SIG-M5 treated with dmso at 0.1 percent for 504 hours (cell line): ENCODE data around the gene SH2D7.
A peak's percentile ranks its signal among the peaks of the same experiment; 100 is the strongest.

ENCODE experiments used
- DNase-seq: peaks from one replicate; lab custom pipeline; 2025; ENCODE audit not compliant: unreplicated experiment; lab: John Stamatoyannopoulos, UW

Gene SH2D7

DNA sequence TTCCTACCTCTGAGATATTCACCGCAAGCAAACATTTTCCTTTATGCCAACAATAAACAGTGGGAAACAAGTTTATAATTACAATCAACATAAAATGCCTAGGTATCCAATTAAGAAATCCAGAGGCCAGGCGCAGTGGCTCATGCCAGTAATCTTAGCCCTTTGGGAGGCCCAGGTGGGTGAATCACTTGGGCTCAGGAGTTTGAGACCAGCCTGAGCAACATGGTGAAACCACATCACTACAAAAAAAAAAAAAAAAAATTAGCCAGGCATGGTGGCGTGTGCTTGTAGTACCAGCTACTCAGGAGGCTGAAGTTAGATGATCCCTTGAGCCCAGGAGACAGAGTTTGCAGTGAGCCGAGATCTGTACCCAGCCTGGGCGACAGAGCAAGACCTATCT lies 32.1 kb upstream of the SH2D7 start:
- DNase-seq: no peak

DNA sequence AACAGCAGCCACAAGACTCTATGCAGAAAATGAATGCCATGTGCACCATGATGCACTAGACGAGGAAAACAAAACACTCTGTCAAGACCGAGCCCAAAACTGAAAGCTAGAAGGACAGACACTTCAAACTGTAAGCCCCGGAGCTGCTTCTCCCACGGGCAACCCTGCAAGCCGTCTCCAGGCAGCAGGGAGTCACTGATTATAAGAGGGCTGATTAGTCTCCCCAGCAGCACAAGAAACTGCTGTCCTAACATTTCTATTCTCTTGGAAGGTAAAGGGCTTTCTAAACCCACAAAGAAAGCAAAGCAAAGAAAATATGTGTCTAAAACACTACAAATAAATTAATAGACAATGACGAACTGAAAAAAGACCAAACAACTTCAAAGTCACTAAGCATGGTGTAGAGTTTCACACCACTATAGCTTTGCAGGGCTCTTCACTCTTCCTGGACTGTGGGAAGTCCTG lies 30.4 kb upstream of the SH2D7 start:
- DNase-seq: no peak

DNA sequence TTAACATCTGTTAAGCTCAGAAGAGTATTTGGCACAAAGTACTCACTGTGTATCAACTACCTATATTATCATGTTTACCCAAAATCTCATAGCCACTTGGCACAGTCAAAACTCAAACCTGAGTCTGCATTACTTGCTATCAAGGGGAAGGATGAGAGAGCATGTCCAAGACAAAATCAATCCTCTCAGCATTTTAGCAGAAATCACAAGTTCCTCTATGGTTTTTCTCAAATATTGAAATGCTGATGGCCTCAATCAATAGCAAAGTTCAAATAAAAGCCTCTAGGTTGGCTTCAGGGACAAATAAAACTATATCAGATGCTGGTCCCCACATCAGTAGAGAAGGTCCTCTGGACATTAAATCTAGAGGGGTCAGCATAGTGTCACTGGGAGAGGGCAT lies 29.1 kb upstream of the SH2D7 start:
- DNase-seq: no peak

DNA sequence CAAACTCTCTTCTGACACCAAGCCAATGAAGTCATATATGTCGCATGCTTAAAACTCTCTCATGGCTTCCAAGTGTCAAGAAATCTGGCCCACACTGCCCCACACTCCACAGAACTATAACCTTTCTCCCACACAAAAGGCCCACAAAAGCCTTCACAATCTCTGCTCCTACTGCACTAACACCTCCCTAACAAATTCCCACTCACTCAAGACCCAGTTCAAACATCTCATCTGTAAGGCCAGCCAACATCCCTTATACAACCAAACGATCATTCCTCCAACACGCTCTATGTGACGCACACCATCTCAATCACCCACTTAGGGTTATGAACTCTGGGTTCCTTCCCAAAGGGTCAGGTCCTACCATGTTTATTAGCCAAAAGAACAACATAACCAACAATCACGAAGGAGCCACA lies 28.4 kb upstream of the SH2D7 start:
- no peak for DNase-seq

DNA sequence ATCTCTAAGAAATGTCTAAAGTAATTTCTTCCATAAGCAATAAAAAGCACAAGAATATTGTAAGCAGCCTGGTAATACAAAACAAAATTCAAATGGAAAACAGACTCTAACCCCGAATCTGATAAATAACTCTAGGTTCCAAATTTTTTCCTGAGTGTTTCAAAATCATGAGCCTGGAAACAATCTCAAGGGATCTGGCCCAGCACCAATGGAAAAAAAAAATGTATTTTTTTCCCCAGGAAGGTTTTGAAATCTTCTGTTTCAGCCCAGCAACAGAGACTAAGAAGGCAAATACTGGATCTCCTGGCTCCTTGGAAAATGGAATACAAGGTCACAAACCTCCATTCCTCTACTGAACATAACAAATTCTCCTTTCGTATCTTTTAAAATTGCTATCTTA lies 27.8 kb upstream of the SH2D7 start:
- no peak for DNase-seq

DNA sequence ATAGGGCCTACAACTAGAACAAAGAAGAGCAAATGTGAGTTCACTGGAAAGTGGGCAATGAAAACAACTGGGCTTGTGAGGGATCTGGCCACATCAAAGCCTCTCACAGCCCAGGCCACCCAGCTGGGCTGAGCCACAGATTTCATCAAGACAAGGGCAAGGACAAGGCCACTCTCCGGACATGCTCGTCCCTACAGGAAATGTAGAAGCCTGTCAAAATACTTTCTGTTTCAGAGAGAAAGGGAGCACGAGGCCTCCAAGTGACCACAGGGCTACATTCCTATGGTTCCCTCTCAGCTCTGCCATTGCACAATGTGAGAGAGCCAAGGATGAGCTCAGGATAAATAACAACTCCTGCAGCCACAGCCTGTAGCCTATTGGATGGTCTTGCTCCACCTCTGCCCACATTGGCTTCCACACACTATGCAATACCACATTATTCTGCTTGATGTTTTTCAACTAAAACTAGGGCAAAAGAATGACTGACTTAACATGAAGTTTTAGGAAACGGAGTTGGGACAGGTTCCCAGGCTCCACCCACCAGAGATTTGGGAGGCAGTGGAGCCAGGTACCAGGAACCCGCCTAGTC lies 27.0 kb upstream of the SH2D7 start:
- peak; percentile 76 for DNase-seq

DNA sequence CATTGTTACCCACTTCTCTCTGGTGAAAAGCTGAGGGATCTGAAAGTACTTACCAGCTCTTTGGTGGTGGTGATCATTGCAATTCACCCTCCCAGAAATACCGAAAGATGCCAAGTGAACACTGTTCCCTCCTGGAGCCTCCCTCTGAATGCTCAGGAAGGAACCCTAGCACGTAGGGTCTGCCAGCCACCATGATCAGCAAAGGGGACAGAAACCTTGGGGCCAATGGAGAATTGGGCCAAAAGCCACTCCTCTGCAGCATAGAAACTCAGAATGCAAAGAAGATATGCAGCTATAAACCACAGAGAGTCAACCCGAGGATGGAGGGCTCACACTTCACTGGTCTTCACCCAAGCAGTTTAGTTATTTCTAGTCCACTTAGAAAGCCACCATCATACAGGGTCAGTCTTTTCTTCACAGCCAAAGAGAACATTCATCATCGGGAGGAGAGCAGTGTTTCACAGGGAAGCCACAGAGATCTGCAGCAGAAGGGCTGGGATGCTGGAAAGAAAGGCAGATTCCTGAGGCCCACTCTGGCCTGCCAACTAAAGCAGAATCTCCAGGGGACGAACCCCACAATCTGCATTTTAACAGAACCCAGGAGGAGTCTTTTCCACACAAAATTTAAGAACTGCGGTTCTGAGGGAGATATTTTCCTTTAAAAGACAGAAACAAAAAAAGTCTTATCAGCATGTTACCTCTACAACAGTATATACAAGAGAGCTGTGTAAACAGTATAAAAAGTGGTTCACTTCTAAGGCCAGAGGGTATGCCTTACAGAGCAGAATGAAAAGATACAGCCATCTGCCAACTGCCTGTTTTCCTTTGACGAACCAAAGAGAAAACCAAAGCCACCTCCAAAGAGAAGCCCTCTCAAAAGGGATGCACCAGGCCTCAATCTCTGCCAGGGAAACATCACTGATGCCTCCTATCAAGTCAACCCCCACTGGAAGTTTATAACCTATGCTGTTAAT lies 26.1 kb upstream of the SH2D7 start:
- DNase-seq: no peak

DNA sequence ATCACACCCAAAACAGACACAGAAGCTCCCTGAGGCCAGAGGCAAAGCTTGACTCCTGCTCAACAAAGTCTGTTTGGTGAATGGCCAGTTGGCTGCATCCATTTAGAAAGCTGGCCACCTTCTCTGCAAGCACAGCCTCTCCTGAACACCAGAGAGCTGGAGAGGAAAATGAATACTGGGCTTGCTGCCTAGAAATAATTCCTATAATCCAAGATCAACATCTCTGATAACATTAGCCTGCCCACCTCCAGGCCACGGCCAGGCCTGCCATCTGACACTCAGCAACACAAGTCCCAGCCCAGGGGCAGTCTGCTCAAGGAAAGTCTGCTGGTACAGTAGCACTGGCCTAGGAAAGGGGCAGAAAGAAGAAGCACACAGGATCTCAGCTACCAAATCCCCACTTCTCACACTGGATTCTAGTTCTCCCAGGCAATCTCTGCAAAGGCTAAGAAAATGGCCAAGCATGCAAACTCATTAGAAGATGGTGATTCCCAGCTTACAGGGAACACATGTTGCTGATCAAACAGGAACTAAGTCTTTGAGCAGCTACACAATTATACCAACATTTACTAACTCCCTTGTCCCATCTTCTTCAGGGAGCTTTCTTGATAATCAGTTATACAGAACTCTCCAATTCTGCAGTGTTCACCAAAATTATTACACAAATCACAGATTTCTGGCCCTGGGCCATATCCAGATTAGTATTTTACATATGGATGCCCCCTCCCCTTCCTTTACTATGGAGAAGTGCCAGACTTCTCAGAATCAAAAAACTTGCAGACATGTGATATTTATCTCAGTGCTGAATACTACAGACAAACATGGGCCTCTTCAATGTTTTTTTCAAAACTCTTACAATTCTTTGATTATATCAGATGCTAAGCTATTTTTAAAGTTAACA lies 24.8 kb upstream of the SH2D7 start:
- DNase-seq: no peak

DNA sequence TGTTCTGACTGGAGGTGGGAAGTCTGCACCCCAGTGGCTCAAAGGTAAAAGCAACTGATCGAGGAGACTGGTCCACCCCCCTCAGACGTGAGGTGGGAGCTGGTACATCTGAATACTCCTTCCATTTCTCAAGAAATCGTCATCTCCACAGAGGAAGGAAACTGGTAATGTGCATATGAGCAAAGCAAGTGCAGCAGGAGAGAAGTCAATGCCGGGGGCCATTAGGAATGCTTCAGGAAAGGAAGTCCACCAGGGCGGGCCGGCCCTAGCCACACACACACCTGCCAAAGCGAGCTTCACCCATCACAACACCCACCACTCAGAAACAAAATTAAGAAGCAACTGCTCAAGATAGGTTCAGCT lies 23.3 kb upstream of the SH2D7 start:
- DNase-seq: no peak

DNA sequence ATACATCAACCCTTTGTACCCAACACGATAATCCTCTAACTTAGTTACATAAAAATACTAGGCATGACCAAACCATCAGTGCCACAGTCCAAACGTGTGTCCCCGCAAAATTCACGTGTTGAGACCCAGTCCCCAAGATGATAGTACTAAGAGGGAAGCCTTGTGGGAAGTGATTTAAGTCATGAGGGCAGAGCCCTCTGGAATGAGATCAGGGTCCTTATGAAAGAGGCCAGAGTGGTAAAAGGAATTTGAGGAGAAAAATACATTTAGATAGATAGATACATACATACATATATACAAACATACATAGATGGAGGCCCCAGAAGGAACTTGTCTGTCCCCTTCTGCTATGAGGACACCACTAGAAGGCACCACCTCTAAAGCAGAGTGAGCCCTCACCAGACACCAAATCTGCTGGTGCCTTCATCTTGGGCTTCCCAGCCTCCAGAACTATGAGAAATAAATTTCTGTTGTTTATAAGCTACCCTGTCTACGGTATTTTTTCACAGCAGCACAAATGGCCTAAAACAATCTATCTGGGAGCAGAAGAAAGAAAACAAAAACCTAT lies 22.8 kb upstream of the SH2D7 start:
- DNase-seq: no peak

DNA sequence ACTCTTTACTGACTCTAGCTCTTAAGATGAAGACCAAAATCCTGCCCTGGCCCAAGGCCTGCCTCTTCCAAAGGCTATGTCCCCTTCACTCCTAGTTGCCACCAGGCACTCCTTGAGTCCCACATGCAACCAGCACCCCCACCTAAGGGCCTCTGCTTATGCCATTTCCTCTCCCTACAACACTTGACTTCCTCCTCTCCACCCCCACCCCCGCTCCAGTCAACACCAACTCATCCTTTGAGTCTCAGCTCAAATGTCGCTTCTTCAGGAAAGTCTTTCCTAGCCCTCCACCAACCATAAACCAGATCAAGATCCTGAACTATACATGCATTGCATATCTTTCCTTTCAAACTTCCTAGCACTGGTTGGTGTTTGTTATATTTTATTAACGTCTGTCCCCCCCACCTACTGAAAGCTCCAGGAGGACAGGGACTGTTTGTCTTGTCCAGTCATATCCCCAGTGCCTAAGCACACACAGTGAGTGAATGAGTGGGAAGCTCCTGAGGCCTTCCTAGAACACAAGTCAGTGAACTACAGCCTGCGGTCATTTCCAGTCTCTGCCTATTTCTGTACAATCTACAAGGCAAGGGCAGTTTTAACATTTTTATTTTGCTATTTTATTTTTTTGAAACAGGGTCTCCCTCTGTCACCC lies 22.2 kb upstream of the SH2D7 start:
- DNase-seq: peak; percentile 70

DNA sequence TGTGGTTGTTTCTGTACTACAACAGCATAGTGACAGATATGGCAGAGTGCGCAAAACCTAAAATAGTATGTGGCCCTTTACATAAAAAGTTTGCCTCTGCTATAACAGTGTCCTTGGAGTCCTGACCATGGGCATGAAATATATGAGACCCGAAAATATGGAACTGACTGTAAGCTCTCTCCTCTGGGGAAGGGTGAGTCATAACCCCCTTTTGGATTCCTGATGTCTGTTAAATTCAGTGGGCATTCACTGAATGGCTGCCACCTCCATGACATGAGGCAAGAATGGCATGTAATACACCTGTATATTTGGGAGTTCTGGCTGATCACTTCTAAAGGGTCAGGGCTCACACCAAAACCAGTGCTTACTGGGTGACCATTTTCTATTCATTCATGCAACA lies 21.0 kb upstream of the SH2D7 start:
- DNase-seq: no peak

DNA sequence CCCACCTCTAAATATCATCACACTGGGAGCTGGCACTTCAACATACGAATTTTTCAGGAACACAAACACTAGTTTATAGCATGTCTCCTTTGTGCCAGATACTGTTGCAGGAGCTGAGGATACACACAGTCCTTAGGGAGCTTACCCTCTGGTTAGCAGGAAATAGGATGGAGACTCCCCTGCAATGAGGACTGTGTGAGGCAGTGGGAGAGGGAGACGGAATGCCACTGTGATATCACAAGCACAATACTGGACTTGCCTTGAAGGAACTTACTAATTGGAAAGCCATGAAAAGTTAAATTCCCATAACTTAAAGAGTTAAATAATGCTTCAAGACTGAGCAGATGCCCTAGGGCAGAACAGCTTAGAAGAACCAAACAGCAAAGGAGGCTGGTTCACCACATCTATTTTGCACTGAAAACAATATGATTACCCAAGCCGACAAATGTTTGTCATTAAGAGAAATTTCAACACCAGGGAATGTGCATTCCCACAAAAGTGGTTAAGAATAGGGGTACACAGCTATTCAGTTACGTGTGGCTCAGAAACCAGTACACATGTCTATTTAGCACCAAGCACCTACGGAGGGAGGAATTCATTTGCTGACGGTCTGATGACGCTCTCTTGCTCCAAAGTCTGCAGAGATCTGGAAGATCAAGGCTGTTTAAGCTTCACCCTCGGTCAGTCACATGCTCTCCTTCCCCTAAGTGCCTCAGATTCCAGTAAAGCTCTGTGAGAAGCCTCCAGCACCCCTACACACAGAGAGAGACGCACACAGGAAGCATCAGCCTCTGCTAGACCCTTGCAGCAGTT lies 20.1 kb upstream of the SH2D7 start:
- no peak for DNase-seq

DNA sequence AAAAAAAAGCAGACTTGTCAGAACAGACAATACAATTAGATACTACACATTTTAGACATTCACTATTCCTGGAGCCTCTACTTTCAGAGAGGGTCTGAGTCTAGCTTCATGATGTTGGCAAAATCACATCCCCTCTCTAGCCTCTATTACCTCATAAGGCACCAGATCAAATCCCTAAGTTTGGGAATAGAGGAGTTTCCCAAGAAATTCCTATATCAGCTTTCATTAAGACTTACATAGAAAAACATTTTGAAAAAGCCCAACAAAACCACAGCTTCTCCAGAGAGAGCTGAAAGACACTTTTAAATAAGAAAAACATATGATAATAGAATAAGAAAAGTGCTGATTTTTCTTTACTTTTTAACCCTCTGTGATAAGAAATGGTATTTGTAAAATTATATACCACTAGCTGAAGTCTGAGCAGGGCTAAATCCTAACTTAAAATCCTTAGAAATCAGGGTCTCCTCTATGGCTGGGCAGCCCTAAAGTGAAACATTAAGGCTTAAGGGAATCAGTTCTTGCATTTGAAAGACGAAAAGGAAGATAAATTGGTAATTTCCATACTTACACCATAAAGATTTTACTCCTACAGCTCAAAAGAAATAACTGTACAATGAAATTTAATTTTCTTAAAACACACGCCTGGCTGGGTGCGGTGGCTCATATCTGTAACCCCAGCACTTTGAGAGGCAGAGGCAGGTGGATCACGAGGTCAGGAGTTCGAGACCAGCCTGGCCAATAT lies 19.1 kb upstream of the SH2D7 start:
- DNase-seq: no peak

DNA sequence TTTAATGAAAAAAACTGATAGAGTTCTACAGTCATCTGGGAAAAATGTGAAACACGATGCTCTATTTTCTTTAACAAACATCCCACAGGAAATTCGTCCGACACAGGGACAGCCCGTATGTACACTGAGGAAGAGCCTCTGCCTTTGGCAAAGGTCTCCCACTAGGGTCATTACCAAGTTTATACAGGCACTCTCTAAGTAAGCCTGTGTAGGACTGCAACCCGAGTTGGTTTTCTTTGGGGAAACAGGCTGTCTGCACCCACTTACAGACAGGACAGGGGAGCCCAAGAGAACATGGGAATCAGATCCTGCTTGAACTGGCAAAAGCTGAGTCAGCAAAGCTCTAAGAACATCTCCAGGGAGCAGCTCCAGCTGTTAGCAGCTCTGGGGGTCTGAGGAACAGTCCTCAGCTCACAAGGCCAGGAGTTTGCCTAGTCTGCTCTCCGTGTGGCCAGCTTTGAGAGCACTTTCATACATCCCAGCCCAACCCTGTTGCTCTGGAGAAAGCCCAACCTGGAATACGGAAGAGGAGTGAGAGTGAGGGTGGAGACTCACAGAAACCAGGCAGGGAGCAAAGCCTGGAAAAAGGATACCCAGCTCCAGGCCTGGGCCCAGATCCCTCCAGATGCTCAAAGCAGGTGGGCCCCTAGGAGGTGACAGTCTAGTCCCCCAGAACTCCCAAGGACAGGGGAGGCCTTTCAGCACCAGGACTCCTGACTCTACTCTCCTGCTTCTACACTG lies 16.7 kb upstream of the SH2D7 start:
- peak; percentile 22 for DNase-seq

DNA sequence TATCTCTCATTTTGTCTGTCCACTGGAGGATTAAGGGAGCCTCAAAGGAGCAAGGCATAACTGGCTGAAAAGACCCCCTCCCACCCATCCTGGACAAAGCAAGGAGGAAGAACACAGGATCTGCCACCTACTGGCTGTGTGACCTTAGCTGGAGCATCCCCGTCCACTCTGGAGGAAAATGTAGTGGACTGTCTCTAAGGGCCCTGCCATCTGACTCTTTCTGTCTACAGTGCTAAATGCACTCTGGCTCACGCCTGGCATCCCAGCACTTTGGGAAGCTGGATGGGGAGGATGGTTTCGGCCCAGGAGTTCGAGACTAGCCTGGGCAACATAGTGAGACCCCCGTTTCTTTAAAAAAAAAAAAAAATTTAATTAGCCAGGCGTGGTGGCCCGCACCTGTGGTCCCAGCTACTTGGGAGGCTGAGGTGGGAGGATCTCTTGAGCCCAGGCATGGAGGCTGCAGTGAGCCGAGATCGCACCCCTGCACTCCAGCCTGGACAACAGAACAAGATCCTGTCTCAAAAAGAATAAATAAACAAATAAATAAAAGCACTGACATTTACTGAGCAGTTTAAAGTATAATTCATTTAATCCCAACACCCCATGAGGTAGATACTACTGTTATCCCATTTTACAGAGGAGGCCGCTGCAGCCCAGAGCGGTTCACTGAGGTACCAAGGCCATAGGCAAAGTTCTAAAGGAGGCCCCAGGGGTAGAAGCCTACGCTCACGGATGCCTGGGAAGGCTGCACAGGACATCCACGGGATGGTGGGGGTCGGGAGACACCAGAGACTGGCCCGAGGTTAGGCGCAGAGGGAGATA lies 15.9 kb upstream of the SH2D7 start:
- no peak for DNase-seq

DNA sequence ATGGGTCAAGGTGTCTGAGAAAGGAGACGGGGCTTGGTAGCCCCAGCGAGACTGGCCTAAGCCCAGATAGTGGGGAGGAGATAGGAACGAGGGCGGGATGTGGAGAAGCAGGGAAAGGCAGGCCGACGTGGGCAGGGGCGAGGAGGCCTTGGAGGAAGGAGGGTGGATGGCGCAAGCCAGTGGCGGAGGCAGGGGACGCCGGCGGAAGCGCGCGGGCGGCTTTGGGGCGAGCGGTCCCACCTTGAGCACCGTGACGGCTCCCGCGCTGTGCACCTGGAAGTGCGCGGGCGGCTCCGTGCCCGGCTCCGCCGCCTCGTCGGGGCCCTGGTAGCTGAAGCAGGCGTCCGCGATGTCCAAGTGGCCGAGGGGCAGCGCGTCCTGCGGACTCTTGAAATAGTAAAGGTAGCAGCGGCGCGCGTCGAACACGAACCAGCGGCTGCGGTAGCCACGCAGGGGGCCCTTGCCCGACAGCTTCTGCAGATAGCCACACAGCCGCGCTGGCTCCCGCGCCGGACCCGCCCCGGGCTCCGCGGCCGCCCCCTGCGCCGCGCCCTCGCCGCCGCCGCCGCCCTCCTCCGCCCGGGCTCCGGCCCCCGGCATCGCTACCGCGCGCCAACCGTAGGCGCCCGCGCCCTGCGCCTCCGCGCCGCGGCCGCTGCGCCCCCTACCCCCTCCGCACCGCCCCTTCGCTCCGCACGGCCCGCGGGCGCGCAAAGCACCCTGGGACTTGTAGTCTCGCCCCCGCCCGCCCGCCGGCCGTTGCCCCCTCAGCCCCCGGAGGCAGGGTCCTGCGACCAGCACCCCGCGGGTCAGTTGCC lies 15.1 kb upstream of the SH2D7 start, which contains the start of gene TBC1D2B:
TSS of gene TBC1D2B (minus strand) at position 659 of the 818 bp plus-strand sequence. CDS start at position 600, 59 bp downstream.
- DNase-seq: peak; percentile 37
